ENCODE data around the gene GALNT2.

DNA sequence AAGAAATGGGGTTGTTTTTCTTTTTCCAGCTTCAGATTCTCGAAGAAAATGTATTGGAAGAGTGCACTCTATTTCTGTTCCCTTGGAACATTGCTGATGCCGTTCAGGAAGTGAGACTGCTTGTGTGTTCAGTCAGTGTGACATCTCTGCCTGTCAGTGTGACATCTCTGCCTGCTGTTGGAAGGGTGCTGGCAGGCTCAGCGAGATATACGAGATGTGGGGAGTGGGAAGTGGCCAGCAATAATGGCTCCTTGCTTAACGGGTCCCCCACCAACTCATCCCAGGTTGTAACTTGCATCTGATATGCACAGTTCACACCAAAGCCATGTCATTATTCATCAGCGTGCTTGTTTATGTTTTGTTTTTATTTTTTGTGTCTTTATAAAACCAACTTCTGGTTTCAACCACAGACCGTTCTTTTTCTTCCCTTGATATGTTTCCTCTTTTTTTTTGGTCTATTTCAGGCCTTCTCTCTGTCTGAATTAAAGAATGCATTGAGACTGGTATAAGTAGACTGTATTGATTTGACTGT lies 145.4 kb downstream of the GALNT2 start:
- TF ChIP-seq, protein P1, sequence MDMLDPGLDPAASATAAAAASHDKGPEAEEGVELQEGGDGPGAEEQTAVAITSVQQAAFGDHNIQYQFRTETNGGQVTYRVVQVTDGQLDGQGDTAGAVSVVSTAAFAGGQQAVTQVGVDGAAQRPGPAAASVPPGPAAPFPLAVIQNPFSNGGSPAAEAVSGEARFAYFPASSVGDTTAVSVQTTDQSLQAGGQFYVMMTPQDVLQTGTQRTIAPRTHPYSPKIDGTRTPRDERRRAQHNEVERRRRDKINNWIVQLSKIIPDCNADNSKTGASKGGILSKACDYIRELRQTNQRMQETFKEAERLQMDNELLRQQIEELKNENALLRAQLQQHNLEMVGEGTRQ (IDR thresholded peaks at IDR 0.05; ENCODE audit: borderline replicate concordance, low read depth, low read length) = no peak
- TF ChIP-seq, protein P2, sequence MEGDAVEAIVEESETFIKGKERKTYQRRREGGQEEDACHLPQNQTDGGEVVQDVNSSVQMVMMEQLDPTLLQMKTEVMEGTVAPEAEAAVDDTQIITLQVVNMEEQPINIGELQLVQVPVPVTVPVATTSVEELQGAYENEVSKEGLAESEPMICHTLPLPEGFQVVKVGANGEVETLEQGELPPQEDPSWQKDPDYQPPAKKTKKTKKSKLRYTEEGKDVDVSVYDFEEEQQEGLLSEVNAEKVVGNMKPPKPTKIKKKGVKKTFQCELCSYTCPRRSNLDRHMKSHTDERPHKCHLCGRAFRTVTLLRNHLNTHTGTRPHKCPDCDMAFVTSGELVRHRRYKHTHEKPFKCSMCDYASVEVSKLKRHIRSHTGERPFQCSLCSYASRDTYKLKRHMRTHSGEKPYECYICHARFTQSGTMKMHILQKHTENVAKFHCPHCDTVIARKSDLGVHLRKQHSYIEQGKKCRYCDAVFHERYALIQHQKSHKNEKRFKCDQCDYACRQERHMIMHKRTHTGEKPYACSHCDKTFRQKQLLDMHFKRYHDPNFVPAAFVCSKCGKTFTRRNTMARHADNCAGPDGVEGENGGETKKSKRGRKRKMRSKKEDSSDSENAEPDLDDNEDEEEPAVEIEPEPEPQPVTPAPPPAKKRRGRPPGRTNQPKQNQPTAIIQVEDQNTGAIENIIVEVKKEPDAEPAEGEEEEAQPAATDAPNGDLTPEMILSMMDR (IDR thresholded peaks at IDR 0.05) = no peak
- no peak for TF ChIP-seq MEF2A (IDR thresholded peaks at IDR 0.05; ENCODE audit: borderline replicate concordance, low read depth)
- no peak for TF ChIP-seq RAD21 (IDR thresholded peaks at IDR 0.05; ENCODE audit: low read length)
- no peak for TF ChIP-seq SIN3A (IDR thresholded peaks at IDR 0.05; ENCODE audit: borderline replicate concordance, low read depth, low read length)
- TF ChIP-seq POLR2AphosphoS5 (IDR thresholded peaks at IDR 0.05; ENCODE audit: low read depth, low read length) = no peak
- TF ChIP-seq, protein P3, sequence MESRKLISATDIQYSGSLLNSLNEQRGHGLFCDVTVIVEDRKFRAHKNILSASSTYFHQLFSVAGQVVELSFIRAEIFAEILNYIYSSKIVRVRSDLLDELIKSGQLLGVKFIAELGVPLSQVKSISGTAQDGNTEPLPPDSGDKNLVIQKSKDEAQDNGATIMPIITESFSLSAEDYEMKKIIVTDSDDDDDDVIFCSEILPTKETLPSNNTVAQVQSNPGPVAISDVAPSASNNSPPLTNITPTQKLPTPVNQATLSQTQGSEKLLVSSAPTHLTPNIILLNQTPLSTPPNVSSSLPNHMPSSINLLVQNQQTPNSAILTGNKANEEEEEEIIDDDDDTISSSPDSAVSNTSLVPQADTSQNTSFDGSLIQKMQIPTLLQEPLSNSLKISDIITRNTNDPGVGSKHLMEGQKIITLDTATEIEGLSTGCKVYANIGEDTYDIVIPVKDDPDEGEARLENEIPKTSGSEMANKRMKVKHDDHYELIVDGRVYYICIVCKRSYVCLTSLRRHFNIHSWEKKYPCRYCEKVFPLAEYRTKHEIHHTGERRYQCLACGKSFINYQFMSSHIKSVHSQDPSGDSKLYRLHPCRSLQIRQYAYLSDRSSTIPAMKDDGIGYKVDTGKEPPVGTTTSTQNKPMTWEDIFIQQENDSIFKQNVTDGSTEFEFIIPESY (IDR thresholded peaks at IDR 0.05; ENCODE audit: borderline replicate concordance, low read depth) = no peak
- TF ChIP-seq FOXM1 (IDR thresholded peaks at IDR 0.05; ENCODE audit: low read depth) = no peak
